GM20000 (cell line): ENCODE results near the gene DCLK2.

Experiments
- DNase-seq: peaks from one replicate; pipeline ENCODE4 v3.0.0; 2012; ENCODE audit warnings: low spot score
- CTCF ChIP-seq: IDR thresholded peaks from 2 replicates; pipeline ENCODE4 v1.5.1; 2012; ENCODE audit warnings: mild to moderate bottlenecking, control low read depth; ENCODE audit errors: extremely low read depth, missing control alignments

The DCLK2 gene

GRCh38 chr4:150215601-150216000 is 137.4 kb downstream of the DCLK2 start:
- no peak for TF ChIP-seq CTCF
- DNase-seq: no peak

GRCh38 chr4:150216726-150217125 is 138.5 kb downstream of the DCLK2 start:
- DNase-seq: no peak
- no peak for TF ChIP-seq CTCF

- no peak for DNase-seq
Observed at GRCh38 chr4:150217192-150217591, 138.9 kb downstream of the DCLK2 start.

GRCh38 chr4:150217808-150218207 is 139.6 kb downstream of the DCLK2 start:
- DNase-seq: no peak
- TF ChIP-seq CTCF: no peak

More at GRCh38 chr4:150217192-150217591, 138.9 kb downstream of the DCLK2 start:
- no peak for TF ChIP-seq CTCF

- no peak for TF ChIP-seq CTCF
- no peak for DNase-seq
Observed at GRCh38 chr4:150218447-150218846, 140.2 kb downstream of the DCLK2 start.

GRCh38 chr4:150219841-150220240 is 141.6 kb downstream of the DCLK2 start:
- TF ChIP-seq CTCF: no peak
- no peak for DNase-seq

- no peak for TF ChIP-seq CTCF
- no peak for DNase-seq
Observed at GRCh38 chr4:150224896-150225591, 146.8 kb downstream of the DCLK2 start.
